ENCODE data around the gene MAST2.

DNA sequence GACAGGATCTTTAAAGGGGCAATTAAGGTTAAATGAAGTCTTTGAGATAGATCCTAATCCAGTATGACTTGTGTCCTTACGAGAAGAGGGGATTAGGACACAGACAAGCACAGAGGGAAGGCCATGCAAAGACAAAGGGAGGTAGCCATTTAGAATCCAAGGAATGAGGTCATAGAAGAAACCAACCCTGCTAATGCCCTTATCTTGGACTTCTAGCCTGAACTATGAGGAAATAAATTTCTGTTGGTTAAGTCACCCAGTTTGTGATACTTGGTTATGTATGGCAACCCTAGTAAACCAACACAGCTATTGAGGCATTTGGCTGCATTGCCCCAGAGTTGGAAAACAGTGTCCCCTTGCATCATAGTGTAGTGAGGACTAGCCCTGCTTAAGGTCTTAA lies 121.3 kb downstream of the MAST2 start:
- TF ChIP-seq REST (IDR thresholded peaks at IDR 0.05; ENCODE audit: insufficient read depth in 1 of 2, low read depth in 2 of 2, low read length in 1 of 2): no peak
- TF ChIP-seq, protein P1, sequence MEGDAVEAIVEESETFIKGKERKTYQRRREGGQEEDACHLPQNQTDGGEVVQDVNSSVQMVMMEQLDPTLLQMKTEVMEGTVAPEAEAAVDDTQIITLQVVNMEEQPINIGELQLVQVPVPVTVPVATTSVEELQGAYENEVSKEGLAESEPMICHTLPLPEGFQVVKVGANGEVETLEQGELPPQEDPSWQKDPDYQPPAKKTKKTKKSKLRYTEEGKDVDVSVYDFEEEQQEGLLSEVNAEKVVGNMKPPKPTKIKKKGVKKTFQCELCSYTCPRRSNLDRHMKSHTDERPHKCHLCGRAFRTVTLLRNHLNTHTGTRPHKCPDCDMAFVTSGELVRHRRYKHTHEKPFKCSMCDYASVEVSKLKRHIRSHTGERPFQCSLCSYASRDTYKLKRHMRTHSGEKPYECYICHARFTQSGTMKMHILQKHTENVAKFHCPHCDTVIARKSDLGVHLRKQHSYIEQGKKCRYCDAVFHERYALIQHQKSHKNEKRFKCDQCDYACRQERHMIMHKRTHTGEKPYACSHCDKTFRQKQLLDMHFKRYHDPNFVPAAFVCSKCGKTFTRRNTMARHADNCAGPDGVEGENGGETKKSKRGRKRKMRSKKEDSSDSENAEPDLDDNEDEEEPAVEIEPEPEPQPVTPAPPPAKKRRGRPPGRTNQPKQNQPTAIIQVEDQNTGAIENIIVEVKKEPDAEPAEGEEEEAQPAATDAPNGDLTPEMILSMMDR (IDR thresholded peaks at IDR 0.05): no peak
- no peak for TF ChIP-seq SIN3A (IDR thresholded peaks at IDR 0.05; ENCODE audit: borderline replicate concordance, insufficient read depth, low read depth, low read length)
- TF ChIP-seq POLR2AphosphoS5 (IDR thresholded peaks at IDR 0.05; ENCODE audit: low read depth, low read length): no peak
